K562 (cell line): Measurements from ENCODE around the gene SLC4A2. TPM values are rescaled to one million over a fixed set of nuclear protein-coding genes. Genes with fewer than 3 reads are reported as not detected.

ENCODE experiments used
- CEBPG ChIP-seq, 3 experiments: fragments of 200-800 bp in 1 of 3; sonication (Bioruptor generic) in 1 of 3; sonication (generic) in 1 of 3; formaldehyde crosslinking in 1 of 3; IDR thresholded peaks in 2 of 3; conservative IDR thresholded peaks in 1 of 3; 2 replicates each; pipeline versions ENCODE4 v1.6.1 to v1.8.0; 2016 to 2022; ENCODE audit warnings: missing compliant biosample characterization in 2 of 3, missing genetic modification characterization in 2 of 3, mild to moderate bottlenecking in 1 of 3, missing genetic modification reagents in 1 of 3
- FOS ChIP-seq: IDR thresholded peaks from 3 replicates; pipeline ENCODE4 v1.6.1; 2011; ENCODE audit not compliant: insufficient read length; ENCODE audit errors: extremely low read depth
- FOSL1 ChIP-seq: fragments of 200-800 bp; sonication (Bioruptor generic); conservative IDR thresholded peaks from 2 replicates; pipeline ENCODE4 v1.6.1; 2016; ENCODE audit warnings: missing genetic modification characterization, missing compliant biosample characterization
- KDM5B ChIP-seq: fragments of 200-600 bp; sonication (generic); IDR thresholded peaks from 2 replicates; pipeline ENCODE4 v1.6.1; 2012; ENCODE audit warnings: low read depth, mild to moderate bottlenecking, moderate library complexity, low read length, control low read depth, inconsistent platforms; ENCODE audit not compliant: insufficient replicate concordance
- KLF10 ChIP-seq: fragments of 250-450 bp; sonication (Bioruptor Pico); IDR thresholded peaks from 2 replicates; pipeline ENCODE4 v1.6.1; 2021; ENCODE audit warnings: matching md5 sums
- MTF1 ChIP-seq: fragments of 250-450 bp; sonication (Bioruptor Pico); IDR thresholded peaks from 2 replicates; pipeline ENCODE4 v1.9.0; 2021; ENCODE audit warnings: moderate library complexity, mild to moderate bottlenecking, inconsistent platforms, borderline replicate concordance
- MYC ChIP-seq, 2 experiments: fragments of 250-450 bp in 1 of 2; sonication (Bioruptor Pico) in 1 of 2; IDR thresholded peaks; 2 replicates each; pipeline versions ENCODE4 v1.5.1 to v1.6.1; 2012 to 2021; ENCODE audit warnings: low read depth in 2 of 2, borderline replicate concordance in 1 of 2, improper control_type of control experiment in 1 of 2, low read length in 1 of 2, mild to moderate bottlenecking in 1 of 2, moderate library complexity in 1 of 2
- NEUROD1 ChIP-seq: fragments of 150-350 bp; IDR thresholded peaks from 2 replicates; pipeline ENCODE4 v1.6.1; 2014; ENCODE audit warnings: borderline replicate concordance, low read length, low read depth; ENCODE audit not compliant: partially characterized antibody
- PRPF4 ChIP-seq: fragments of 200-400 bp; formaldehyde crosslinking; IDR thresholded peaks from one replicate; pipeline ENCODE4 v1.6.1; 2017; ENCODE audit warnings: low read length, low read depth, mild to moderate bottlenecking; ENCODE audit not compliant: insufficient read depth, poor library complexity, severe bottlenecking
- SMARCA4 ChIP-seq: fragments of 450-650 bp; IDR thresholded peaks from 2 replicates; pipeline ENCODE4 v1.6.1; 2016
- SPI1 ChIP-seq: IDR thresholded peaks from 2 replicates; pipeline ENCODE4 v1.6.1; 2011; ENCODE audit warnings: low read depth, low read length, control low read depth, borderline replicate concordance
- SRSF1 ChIP-seq: fragments of 200-400 bp; formaldehyde crosslinking; IDR thresholded peaks from 2 replicates; pipeline ENCODE4 v1.6.1; 2017; ENCODE audit warnings: mild to moderate bottlenecking, low read depth, low read length, moderate library complexity
- THRA ChIP-seq: fragments of 450-650 bp; IDR thresholded peaks from 2 replicates; pipeline ENCODE4 v1.6.1; 2017; ENCODE audit warnings: mild to moderate bottlenecking, moderate library complexity
- ZNF282 ChIP-seq: sonication (generic); formaldehyde crosslinking; IDR thresholded peaks from 2 replicates; pipeline ENCODE4 v1.8.1; 2023; ENCODE audit warnings: missing genetic modification reagents
- ZNF316 ChIP-seq: fragments of 450-650 bp; IDR thresholded peaks from 2 replicates; pipeline ENCODE4 v1.6.1; 2016
- ZNF408 ChIP-seq: fragments of 250-450 bp; sonication (Bioruptor Pico); IDR thresholded peaks from 2 replicates; pipeline ENCODE4 v1.4.0; 2020; ENCODE audit warnings: low read depth, mild to moderate bottlenecking, moderate library complexity
- ZNF589 ChIP-seq: fragments of 200-800 bp; sonication (Bioruptor generic); IDR thresholded peaks from 2 replicates; pipeline ENCODE4 v1.6.1; 2016; ENCODE audit warnings: low read depth, missing genetic modification characterization, missing compliant biosample characterization
- polyA plus RNA-seq, 8 experiments: library from polyadenylated mRNA; depleted of rRNA in 4 of 8; stranded (reverse) in 5 of 8; unstranded in 3 of 8; fragments of >200 nt; fragmentation: Nextera tagmentation in 2 of 8; fragmentation: Illumina TruSeq in 1 of 8; extraction: Ambion mirVana in 2 of 8; extraction: Trizol in 1 of 8; gene quantifications; 2 replicates each; pipeline versions ENCODE4 v1.2.1 to v1.2.3, GENCODE V29; 2011 to 2014; ENCODE audit warnings: inconsistent platforms in 1 of 8, missing spikeins in 1 of 8
- total RNA-seq, 7 experiments: library from RNA; depleted of rRNA in 6 of 7; stranded (reverse); fragments of >200 nt in 6 of 7; fragmentation: Illumina TruSeq in 2 of 7; extraction: Trizol in 2 of 7; gene quantifications; 2 replicates each; pipeline versions ENCODE4 v1.2.1 to v1.2.3, GENCODE V29; 2011 to 2021; ENCODE audit warnings: low replicate concordance in 1 of 7
- TF ChIP-seq, protein P1 (sequence below): IDR thresholded peaks from 2 replicates; pipeline ENCODE4 v1.6.1; 2014; ENCODE audit warnings: antibody characterized with exemption
- TF ChIP-seq, protein P2 (sequence below): sonication (generic); formaldehyde crosslinking; IDR thresholded peaks from 2 replicates; pipeline ENCODE4 v1.8.0; 2022; ENCODE audit warnings: mild to moderate bottlenecking, missing genetic modification reagents
- TF ChIP-seq, protein P3 (sequence below): sonication (generic); formaldehyde crosslinking; IDR thresholded peaks from 2 replicates; pipeline ENCODE4 v1.8.0; 2022; ENCODE audit warnings: missing genetic modification reagents, mild to moderate bottlenecking, moderate library complexity, borderline replicate concordance

The SLC4A2 gene
- total and polyA plus RNA-seq, 9 of the 15 experiments (the other 6 are each of a cell fraction or from before 2014, with no cell fraction given), result 11.4 to 375 (median 130) TPM

DNA sequence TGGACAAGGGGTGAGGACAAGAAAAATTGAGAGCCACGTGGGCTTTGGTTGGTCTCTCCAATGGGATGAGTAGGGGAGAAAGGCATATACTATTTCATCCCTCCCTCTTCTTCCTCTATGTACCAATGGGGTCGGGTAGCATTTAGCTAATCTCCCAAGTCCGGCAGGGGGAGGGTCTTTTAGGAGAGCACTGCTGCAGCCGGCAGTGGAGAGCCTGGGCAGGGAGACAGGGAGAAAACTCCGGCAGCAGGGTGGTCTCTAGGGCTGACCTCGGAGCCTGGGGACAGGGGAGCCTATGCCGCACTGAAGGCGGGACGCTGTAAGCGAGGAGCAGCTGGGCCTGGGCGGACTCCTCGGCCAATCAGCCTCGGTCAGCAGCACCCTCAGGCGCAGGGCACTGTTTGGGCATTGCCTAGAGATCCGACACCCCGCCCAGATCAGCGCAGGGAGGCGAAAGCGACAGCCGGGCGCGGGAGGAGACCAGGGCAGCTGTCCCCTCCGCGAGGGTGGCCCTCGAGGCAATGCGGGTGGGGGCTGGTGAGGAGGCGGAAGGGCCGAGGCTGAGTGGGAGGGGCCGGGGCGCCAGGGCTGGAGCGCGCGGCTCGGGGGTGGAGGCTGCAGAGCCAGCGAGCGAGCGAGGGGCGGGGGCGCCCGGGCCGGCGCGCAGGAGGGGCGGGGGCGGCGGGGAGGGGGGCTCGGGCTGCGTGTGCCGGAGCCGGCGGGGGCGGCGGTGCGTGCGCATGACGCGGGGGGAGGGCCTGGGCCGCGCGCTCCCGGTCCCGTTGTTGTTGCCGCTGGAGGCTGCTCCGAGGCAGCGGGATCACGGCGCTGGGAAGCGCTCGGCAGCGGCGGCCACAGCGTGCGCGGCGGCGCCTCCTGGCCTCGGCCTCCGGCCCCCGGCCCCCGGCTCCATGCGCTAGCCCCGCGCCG is 26.6 kb downstream of the SLC4A2 start, which contains the start of gene AGAP3 (continued):
- TF ChIP-seq ZNF282 (CRISPR knock-in tag), result no peak
- peak; percentile 49 for TF ChIP-seq PRPF4
- TF ChIP-seq KLF10, result no peak
- no peak for TF ChIP-seq THRA
- no peak for TF ChIP-seq FOS
- TF ChIP-seq ZNF408 (CRISPR knock-in tag), result no peak
- no peak for TF ChIP-seq MTF1 (CRISPR knock-in tag)
- 0 out of 2 replicates have a peak, but pooled peaks have one; percentile 20 for TF ChIP-seq SPI1
- TF ChIP-seq, protein P1, sequence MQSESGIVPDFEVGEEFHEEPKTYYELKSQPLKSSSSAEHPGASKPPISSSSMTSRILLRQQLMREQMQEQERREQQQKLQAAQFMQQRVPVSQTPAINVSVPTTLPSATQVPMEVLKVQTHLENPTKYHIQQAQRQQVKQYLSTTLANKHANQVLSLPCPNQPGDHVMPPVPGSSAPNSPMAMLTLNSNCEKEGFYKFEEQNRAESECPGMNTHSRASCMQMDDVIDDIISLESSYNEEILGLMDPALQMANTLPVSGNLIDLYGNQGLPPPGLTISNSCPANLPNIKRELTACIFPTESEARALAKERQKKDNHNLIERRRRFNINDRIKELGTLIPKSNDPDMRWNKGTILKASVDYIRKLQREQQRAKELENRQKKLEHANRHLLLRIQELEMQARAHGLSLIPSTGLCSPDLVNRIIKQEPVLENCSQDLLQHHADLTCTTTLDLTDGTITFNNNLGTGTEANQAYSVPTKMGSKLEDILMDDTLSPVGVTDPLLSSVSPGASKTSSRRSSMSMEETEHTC, result peak; percentile 20; the same call in 1 of the 2 replicates
- TF ChIP-seq SMARCA4, result no peak
- peak; percentile 82 for TF ChIP-seq MYC (IDR thresholded peaks at IDR 0.05; ENCODE audit: low read depth, low read length)
- TF ChIP-seq MYC (CRISPR knock-in tag; IDR thresholded peaks at IDR 0.05; ENCODE audit: borderline replicate concordance, low read depth), result peak; percentile 90
- 0 out of 2 replicates have a peak, but pooled peaks have one; percentile 55 for TF ChIP-seq SRSF1
- peak; percentile 91 for TF ChIP-seq KDM5B
- TF ChIP-seq, protein P2, sequence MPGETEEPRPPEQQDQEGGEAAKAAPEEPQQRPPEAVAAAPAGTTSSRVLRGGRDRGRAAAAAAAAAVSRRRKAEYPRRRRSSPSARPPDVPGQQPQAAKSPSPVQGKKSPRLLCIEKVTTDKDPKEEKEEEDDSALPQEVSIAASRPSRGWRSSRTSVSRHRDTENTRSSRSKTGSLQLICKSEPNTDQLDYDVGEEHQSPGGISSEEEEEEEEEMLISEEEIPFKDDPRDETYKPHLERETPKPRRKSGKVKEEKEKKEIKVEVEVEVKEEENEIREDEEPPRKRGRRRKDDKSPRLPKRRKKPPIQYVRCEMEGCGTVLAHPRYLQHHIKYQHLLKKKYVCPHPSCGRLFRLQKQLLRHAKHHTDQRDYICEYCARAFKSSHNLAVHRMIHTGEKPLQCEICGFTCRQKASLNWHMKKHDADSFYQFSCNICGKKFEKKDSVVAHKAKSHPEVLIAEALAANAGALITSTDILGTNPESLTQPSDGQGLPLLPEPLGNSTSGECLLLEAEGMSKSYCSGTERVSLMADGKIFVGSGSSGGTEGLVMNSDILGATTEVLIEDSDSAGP (CRISPR knock-in tag), result no peak
- TF ChIP-seq NEUROD1, result peak; percentile 58
- TF ChIP-seq FOSL1 (tag), result no peak
- TF ChIP-seq ZNF589 (CRISPR knock-in tag), result no peak
- TF ChIP-seq, protein P3, sequence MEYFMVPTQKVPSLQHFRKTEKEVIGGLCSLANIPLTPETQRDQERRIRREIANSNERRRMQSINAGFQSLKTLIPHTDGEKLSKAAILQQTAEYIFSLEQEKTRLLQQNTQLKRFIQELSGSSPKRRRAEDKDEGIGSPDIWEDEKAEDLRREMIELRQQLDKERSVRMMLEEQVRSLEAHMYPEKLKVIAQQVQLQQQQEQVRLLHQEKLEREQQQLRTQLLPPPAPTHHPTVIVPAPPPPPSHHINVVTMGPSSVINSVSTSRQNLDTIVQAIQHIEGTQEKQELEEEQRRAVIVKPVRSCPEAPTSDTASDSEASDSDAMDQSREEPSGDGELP (CRISPR knock-in tag), result peak; percentile 95
- no peak for TF ChIP-seq ZNF316
- no peak for TF ChIP-seq CEBPG (CRISPR knock-in tag; IDR thresholded peaks at IDR 0.05)
- TF ChIP-seq CEBPG (tag; conservative IDR thresholded peaks at IDR 0.05 in 1 of 2, IDR thresholded peaks at IDR 0.05 in 1 of 2), result no peak
